Measurements from ENCODE around the gene CNR2.
A peak's percentile ranks its signal among the peaks of the same experiment; 100 is the strongest.
"Not testable (repeated sequence)": the region's sequence is repeated elsewhere in the genome, so short reads cannot be mapped to it uniquely, and the experiment has no call there.

The CNR2 gene

DNA sequence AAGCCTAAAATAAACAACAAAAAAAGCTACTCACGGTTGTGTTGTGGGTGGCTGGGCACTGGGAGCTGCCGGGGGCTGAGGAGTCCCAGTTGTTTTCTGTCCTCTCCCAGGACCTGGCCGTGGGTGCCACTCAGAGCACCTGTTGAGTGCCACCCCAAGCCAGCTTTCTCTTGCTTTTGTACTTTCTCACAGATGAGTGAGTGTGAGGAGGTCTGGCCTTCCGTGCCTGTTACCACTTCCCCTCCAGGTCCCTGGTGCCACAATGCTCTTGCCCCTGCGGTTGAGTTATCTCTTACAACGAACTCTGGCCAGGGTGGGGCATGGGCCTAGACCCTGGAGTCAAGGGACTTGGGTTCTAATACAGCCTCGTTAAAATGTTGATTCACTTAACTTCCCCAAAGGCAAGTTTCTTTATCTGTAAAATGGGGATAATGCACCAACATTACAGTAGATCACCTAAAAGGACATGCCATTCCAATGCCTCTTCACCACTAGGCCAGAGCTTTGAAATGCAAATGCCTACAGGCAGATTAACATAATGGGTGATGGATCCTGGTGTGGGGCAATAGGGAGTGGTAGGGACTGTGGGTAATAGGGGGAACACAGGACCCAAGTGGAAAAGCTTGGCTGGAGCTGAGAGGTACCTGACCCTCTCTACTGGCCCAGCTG is at the start of gene CNR2:
Gene CNR2 (minus strand): TSS at position 151 of the 669 bp plus-strand sequence. CDS start 37,745 bp downstream, outside the sequence.
- Mint-ChIP-seq H3K27ac (peak within 1 kb of the TSS; percentile 69), H3K4me1 (peaks cover 60% of the 10 kb centered on the region), H3K9me3 (peaks cover 1% of the 10 kb centered on the region), H3K36me3 (no peaks in the 10 kb centered on the region), H3K27me3 (peaks cover 15% of the 10 kb centered on the region), H3K4me3 (peak within 1 kb of the TSS; percentile 18)
- CTCF ChIA-PET: interaction anchor here (1.4 to 1.6 kb wide), 2 partner anchors 36 to 103 kb away, joined by 3 to 6 read pairs; no protein-coding TSS in a partner anchor
- DNase-seq: peak; percentile 48

DNA sequence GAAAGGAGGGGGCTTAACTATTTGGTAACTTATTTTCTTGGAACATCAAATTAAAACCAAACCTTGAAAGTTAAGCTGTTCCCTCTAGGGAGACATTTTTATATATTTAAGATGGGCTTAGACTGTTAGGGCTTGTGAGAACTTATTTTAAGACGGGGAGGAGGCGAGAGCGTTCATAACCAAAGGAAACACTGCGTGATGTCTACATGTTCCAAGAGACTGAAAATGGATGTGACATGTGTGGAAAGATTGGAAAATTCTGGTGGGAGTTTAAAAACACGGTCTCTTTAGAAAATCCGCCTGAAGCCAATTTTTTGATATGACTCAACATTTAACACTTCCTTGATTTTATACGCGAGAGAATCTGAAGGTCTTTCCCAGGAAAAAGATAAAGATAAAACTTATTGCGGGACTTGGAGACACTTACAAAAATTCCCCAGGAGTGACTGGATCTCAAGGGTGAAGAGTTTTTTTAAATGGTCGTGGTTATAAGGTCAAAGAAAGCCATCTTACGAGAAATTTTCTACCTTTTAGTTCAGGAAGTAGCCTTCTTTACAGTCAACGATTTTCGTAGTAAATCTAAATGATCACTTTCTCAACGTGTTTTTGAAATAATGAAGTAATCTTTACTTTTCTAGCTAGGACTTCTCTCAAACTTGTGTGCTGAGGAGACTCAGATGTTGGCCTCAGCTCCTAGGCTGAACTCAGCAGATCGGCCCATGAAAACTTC is 47.3 kb upstream of the CNR2 start:
- H3K27me3 Mint-ChIP-seq: no peaks in the 10 kb centered on the region
- peaks cover 53% of the 10 kb centered on the region for H3K36me3 Mint-ChIP-seq
- DNase-seq: no peak
- peak overlapping the region; percentile 96 for H3K4me3 Mint-ChIP-seq
- H3K4me1 Mint-ChIP-seq: peaks cover 75% of the 10 kb centered on the region
- CTCF ChIA-PET: interaction anchor here (1.3 kb wide), 1 partner anchor 20 kb away, joined by 5 read pairs; the partner anchor contains the start of gene SRSF10
- peak overlapping the region; percentile 100 for H3K27ac Mint-ChIP-seq
- H3K9me3 Mint-ChIP-seq: no peaks in the 10 kb centered on the region

DNA sequence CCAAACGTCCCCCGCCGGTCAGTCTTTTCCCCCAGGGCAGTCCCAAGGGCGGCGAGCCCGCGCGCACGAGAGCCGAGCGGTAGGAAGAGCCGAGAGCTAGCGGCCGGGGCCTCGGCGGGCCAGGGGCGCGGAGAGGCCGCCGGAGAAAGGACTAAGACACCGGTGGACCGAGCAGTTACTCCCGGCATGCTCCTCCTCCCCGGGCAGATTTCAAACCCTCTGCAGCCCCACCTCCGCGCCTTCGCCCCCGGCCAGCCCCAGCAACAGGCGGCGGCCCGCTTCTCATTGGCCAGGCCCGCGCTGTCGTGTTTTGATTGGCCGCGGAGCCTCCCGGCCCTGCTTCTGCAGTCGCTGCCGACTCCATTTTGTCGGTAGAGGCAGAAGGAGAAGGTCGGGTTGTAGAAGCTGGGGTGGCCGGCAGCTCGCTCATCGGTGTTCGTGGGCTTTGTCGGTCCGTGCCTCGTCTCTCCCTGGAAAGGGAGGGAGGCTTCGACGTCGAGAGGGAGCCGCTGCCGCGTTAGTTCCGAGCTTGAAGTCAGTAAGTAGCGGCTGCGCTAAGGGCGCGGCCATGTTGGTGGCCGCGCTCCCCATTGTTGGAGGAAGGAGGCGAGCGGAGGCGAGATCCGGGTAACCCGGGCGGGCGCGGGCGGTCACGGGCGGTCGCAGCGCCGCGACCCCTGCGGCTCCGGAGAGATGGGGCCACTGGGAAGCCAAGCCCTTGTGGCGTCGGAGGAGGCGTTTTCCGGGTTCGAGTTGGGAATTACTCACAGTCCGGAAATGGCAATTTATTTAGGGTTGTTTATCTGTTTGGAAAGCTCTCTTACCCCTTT is 46.5 kb upstream of the CNR2 start, which contains the start of gene PNRC2:
Gene PNRC2 (plus strand): TSS at position 368 of the 830 bp plus-strand sequence. CDS start 1,630 bp downstream, outside the sequence.
- Mint-ChIP-seq H3K27ac (peak within 1 kb of the TSS; percentile 100), H3K36me3 (peaks cover 46% of the 10 kb centered on the region), H3K4me3 (peak within 1 kb of the TSS; percentile 96), H3K4me1 (peaks cover 75% of the 10 kb centered on the region), H3K9me3 (no peaks in the 10 kb centered on the region), H3K27me3 (no peaks in the 10 kb centered on the region)
- CTCF ChIA-PET: interaction anchor here (0.6 to 0.7 kb wide), 2 partner anchors 22 to 68 kb away, joined by 3 read pairs; no protein-coding TSS in a partner anchor
- peak; percentile 98 for DNase-seq

DNA sequence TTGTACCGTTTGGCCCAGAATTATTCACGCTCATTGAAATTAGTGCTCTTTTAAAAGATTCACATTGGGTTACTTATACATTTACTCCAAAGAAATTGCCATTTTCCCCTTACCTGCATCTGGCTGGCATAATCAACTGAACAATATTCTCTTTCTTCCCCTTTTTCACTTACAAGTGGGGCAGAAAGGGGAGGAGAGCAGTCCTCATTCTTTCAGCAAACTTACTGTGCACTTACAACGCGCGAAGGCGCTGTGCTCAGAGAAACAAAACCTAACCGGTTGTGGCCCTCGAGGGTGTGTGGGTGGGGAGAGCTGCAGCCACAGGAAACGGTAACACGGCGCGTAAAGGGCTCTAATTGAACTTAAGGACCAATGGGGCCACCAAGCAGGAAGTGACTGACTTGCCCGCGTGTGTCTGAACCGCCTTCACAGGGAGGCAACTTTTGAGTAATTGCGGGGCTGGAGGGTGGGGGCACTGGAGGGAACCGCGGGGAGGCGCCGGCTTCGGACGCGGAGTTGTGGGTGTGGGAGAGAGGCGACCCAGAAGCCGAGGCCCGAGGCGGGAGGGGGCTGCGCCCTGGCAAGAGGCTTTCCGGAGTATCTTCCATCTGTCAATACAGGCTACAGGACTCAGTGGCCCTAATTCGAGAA is 45.8 kb upstream of the CNR2 start:
- peak overlapping the region; percentile 100 for H3K27ac Mint-ChIP-seq
- no peaks in the 10 kb centered on the region for H3K27me3 Mint-ChIP-seq
- CTCF ChIA-PET: interaction anchor here (0.6 to 0.7 kb wide), 2 partner anchors 23 to 69 kb away, joined by 3 read pairs; no protein-coding TSS in a partner anchor
- H3K9me3 Mint-ChIP-seq: no peaks in the 10 kb centered on the region
- H3K4me1 Mint-ChIP-seq: peaks cover 72% of the 10 kb centered on the region
- peak overlapping the region; percentile 96 for H3K4me3 Mint-ChIP-seq
- peaks cover 38% of the 10 kb centered on the region for H3K36me3 Mint-ChIP-seq
- peak; percentile 96 for DNase-seq

DNA sequence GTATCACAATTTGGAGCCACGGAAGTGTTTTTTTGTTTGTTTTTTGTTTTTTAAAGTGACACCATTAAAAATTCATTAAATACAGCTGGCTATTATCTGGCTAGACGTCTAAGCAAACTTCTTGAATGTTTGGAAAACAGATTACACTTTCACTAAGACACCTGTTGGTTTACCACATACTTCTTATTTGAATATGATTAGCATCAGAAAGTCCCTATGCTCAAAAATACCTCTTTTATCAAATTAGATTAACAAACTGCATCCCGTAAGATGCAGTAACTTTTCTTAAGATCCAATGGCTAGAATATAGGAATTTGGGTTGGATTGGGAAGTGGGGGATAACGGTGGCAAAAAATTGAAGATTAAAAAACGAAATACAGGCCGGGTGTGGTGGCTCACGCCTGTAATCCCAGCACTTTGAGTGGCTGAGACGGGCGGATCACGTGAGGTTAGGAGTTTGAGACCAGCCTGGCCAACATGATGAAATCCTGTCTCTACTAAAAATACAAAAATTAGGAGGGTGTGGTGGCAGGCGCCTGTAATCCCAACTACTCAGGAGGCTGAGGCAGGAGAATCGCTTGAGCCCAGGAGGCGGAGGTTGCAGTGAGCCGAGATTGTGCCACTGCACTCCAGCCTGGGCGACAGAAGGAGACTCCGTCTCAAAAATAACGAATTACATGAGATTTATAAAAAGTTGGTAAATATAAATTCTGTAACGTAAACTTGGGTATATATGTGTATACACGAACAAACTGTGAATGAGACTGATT is 45.1 kb upstream of the CNR2 start:
- peaks cover 32% of the 10 kb centered on the region for H3K36me3 Mint-ChIP-seq
- DNase-seq: not testable (repeated sequence)

DNA sequence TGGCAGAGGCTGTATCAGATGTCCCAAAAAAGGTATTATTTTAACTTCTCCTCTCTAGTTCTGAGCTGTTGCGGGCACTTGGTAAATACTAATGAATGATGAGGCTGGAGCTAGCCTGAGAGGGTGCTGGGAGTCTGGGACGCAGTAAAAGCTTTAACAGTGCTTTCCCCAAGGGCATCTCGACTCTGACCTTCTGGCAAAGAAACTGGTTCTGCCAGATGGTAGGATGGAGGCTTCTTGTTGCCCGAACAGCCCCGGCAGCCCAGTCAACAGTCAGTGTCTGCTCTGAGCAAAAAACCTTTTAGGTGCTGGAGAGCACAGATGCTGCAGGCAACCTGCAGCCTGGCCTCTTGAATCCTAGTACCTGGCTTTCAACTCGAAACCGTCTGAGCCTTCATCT is 43.9 kb upstream of the CNR2 start:
- peak overlapping the region; percentile 43 for H3K4me3 Mint-ChIP-seq
- CTCF ChIA-PET: interaction anchor here (1.7 kb wide), 1 partner anchor 193 kb away, joined by 3 read pairs; no protein-coding TSS in a partner anchor
- peak overlapping the region; percentile 100 for H3K27ac Mint-ChIP-seq
- no peaks in the 10 kb centered on the region for H3K9me3 Mint-ChIP-seq
- H3K27me3 Mint-ChIP-seq: no peaks in the 10 kb centered on the region
- no peak for DNase-seq
- H3K4me1 Mint-ChIP-seq: peaks cover 59% of the 10 kb centered on the region
- peaks cover 25% of the 10 kb centered on the region for H3K36me3 Mint-ChIP-seq

More for the DNA sequence above, 45.1 kb upstream of the CNR2 start:
- CTCF ChIA-PET, H3K27me3 Mint-ChIP-seq, H3K9me3 Mint-ChIP-seq: not testable (repeated sequence)
- H3K4me1 Mint-ChIP-seq: peaks cover 66% of the 10 kb centered on the region
- peak overlapping the region; percentile 96 for H3K4me3 Mint-ChIP-seq
- H3K27ac Mint-ChIP-seq: peak overlapping the region; percentile 100

DNA sequence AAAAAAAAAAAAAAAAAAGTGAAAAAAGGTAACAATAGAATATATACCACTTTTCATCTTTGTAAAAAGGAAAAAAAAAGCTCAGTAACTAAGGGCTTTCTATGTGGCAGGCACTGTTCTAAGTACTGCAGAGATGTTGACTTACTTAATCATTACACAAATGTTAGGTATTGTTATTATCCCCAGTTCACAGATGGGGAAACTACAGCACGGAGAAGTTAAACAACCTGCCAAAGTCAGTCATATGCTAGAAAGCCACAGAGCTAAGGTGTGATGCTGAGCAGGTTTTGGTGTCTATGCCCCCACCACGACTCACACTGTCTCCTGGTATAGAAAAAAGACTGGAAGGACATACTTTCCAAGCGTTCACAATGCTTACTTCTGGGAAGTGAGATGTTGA is 39.9 kb upstream of the CNR2 start:
- Mint-ChIP-seq H3K4me3 (no peak overlapping the region), H3K27ac (no peak overlapping the region), H3K4me1 (peaks cover 38% of the 10 kb centered on the region), H3K9me3 (no peaks in the 10 kb centered on the region), H3K27me3 (peaks cover 4% of the 10 kb centered on the region), H3K36me3 (no peaks in the 10 kb centered on the region)
- CTCF ChIA-PET: interaction anchor here (0.6 kb wide), 1 partner anchor 14 kb away, joined by 4 read pairs; no protein-coding TSS in a partner anchor
- DNase-seq: no peak

DNA sequence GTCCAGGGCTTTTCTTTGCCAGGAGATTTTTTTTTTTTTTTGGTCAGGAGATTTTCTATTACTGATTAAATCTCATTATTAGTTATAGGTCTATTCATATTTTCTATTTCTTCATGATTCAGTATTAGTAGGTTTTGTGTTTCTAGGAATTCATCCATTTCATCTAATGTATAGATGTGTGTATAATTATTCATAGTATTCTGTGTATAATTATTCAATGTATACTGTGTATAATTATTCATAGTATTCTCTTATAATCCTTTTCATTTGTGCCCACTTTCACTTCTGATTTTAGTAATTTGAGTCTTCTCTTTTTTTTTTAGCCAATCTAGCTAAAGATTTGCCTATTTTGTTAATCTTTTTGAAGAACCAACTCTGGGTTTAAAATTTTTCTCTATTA is 34.2 kb upstream of the CNR2 start:
- peaks cover 21% of the 10 kb centered on the region for H3K27me3 Mint-ChIP-seq
- H3K4me3 Mint-ChIP-seq: no peak overlapping the region
- CTCF ChIA-PET: no interaction called here
- no peak for DNase-seq
- no peak overlapping the region for H3K27ac Mint-ChIP-seq
- H3K4me1 Mint-ChIP-seq: peaks cover 3% of the 10 kb centered on the region
- H3K36me3 Mint-ChIP-seq: peaks cover 4% of the 10 kb centered on the region
- H3K9me3 Mint-ChIP-seq: peaks cover 7% of the 10 kb centered on the region

DNA sequence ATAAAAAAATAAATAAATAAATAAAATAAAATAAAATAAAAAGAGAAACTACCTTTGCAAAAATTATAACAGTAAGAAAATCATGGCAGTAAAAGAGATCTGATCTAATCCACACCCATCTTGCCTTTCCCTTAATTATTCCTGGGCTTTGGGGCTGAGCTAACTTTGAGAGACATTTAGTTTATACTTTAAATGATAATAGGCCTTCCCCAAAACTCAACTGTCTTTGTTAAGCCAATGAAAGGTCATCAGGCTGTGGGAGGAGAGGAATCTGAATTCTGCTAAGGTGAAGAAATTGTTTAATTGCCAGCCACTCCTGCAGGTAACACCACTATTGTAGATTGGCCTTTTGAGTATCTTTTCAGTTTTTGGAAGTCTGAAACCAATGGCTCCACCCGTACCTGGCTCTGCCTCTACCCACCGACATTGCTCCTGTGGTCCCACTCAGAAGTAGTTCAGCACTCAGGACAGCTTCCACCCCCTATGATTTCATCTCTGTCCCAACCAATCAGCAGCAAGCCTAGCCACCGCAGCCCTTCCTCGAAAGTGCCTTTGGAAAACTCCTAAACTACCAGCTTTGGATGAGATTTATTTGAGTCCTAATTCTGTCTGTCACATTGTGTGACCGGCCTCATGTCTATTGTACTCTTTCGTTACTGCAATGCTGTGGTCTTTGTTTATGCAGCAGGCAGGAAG is 23.5 kb upstream of the CNR2 start:
- no peak overlapping the region for H3K27ac Mint-ChIP-seq
- CTCF ChIA-PET: no interaction called here
- no peaks in the 10 kb centered on the region for H3K9me3 Mint-ChIP-seq
- no peaks in the 10 kb centered on the region for H3K36me3 Mint-ChIP-seq
- no peaks in the 10 kb centered on the region for H3K4me1 Mint-ChIP-seq
- no peak for DNase-seq
- no peak overlapping the region for H3K4me3 Mint-ChIP-seq
- peaks cover 10% of the 10 kb centered on the region for H3K27me3 Mint-ChIP-seq

DNA sequence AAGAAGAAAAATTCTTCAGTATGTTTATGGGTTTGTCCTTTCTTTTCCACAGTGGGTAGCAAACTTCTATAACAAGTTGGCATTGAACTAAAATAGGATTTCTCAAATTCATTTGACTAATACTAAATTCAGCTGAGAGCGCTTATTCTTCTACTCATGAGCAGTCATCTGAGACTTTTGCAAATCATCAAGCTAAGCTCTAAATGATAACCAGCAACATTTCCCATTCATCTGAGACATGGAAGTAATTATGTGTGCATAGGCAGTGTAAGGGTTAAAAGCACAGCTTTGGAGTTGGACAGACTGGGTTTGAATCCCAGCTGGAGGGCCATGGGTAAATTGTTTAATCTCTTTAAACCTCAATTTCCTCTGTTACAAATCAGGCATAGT is 18.3 kb upstream of the CNR2 start:
- Mint-ChIP-seq H3K27me3 (peaks cover 17% of the 10 kb centered on the region), H3K36me3 (no peaks in the 10 kb centered on the region), H3K9me3 (no peaks in the 10 kb centered on the region), H3K27ac (no peak overlapping the region), H3K4me1 (no peaks in the 10 kb centered on the region), H3K4me3 (no peak overlapping the region)
- CTCF ChIA-PET: interaction anchor here (0.6 to 1.2 kb wide), 3 partner anchors 15 to 283 kb away, joined by 3 to 4 read pairs (median 3); no protein-coding TSS in a partner anchor
- no peak for DNase-seq

DNA sequence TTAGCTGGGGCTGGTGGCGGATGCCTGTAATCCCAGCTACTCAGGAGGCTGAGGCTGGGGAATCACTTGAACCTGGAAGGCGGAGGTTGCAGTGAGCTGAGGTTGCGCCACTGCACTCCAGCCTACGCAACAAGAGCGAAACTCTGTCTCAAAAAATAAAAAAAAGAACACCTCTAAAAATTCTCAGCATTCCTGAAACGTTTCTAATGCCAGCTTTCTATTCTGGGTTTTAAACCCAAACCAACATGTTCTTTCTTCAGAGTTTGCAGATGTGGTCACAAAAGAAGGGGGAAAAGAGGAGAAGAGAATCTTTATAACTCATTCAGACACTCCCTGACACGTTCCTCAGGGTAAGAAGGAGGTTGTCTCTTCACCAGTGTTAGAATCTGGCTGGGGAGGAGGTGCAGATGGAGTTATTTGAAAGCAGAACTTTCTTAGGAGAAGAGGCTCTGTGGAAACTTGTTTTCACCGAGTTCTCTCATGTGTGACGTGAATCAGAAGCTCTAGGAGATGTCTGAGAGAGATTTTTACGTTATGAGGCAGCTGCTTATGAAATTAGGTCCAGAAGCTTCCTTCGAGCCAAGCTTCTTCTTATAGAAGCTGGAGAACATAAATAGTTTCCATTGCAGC is 17.8 kb upstream of the CNR2 start:
- Mint-ChIP-seq H3K36me3 (no peaks in the 10 kb centered on the region), H3K4me3 (no peak overlapping the region), H3K27ac (no peak overlapping the region), H3K4me1 (no peaks in the 10 kb centered on the region), H3K9me3 (no peaks in the 10 kb centered on the region), H3K27me3 (peaks cover 17% of the 10 kb centered on the region)
- CTCF ChIA-PET: interaction anchor here (0.9 to 1.2 kb wide), 2 partner anchors 14 to 121 kb away, joined by 3 to 4 read pairs; no protein-coding TSS in a partner anchor
- no peak for DNase-seq

DNA sequence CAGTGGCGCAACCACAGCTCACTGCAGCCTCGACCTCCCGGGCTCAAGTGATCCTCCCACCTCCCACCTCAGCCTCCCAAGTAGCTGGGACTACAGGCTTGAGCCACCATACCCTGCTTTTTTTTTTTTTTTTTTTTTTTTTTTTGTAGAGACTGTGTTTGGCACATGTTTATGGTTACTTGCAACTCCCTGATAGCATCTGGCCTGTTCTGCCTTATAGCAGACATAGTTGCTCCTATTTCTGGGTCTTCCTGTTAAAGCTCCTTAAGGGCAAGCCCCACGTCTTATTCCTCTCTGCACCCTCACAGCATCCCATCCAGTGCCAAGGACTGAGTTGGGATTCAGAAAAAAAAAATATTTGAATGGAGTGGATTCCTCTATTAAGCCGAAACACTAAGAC is 17.1 kb upstream of the CNR2 start:
- no peak for DNase-seq
- Mint-ChIP-seq H3K36me3 (no peaks in the 10 kb centered on the region), H3K27ac (no peak overlapping the region), H3K4me1 (no peaks in the 10 kb centered on the region), H3K9me3 (no peaks in the 10 kb centered on the region), H3K27me3 (peaks cover 17% of the 10 kb centered on the region), H3K4me3 (no peak overlapping the region)
- CTCF ChIA-PET: interaction anchor here (1.5 kb wide), 1 partner anchor 119 kb away, joined by 4 read pairs; no protein-coding TSS in a partner anchor
